ENCODE measurements around the gene LRPAP1.

The LRPAP1 gene

GRCh38 chr4:3511187-3511586 is 21.0 kb downstream of the LRPAP1 start:
- no peak for TF ChIP-seq POLR2A (IDR thresholded peaks at IDR 0.05; ENCODE audit: extremely low read depth, insufficient read length)
- no peak for DNase-seq (ENCODE audit: low read depth)

GRCh38 chr4:3510481-3510880 is 21.7 kb downstream of the LRPAP1 start:
- H3K4me3 ChIP-seq (ENCODE audit: low read depth, low read length) = no peak overlapping the region
- no peak for DNase-seq (ENCODE audit: low read depth)
- no peak for TF ChIP-seq MAX (IDR thresholded peaks at IDR 0.05; ENCODE audit: low read depth, low read length)
- TF ChIP-seq POLR2A (IDR thresholded peaks at IDR 0.05; ENCODE audit: extremely low read depth, insufficient read length) = no peak
- TF ChIP-seq CTCF (IDR thresholded peaks at IDR 0.05; ENCODE audit: low read depth, low read length) = no peak
- TF ChIP-seq MYC (IDR thresholded peaks at IDR 0.05; ENCODE audit: low read depth, low read length) = no peak

More at GRCh38 chr4:3511187-3511586, 21.0 kb downstream of the LRPAP1 start:
- no peak overlapping the region for H3K4me3 ChIP-seq (ENCODE audit: low read depth, low read length)

GRCh38 chr4:3508542-3508941 is 23.7 kb downstream of the LRPAP1 start:
- no peak for DNase-seq (ENCODE audit: low read depth)
- H3K4me3 ChIP-seq (ENCODE audit: low read depth, low read length) = no peak overlapping the region
- TF ChIP-seq MAX (IDR thresholded peaks at IDR 0.05; ENCODE audit: low read depth, low read length) = no peak
- no peak for TF ChIP-seq CTCF (IDR thresholded peaks at IDR 0.05; ENCODE audit: low read depth, low read length)
- TF ChIP-seq MYC (IDR thresholded peaks at IDR 0.05; ENCODE audit: low read depth, low read length) = no peak

GRCh38 chr4:3505231-3505630 is 27.0 kb downstream of the LRPAP1 start:
- H3K4me3 ChIP-seq (ENCODE audit: low read depth, low read length) = no peak overlapping the region
- TF ChIP-seq MAX (IDR thresholded peaks at IDR 0.05; ENCODE audit: low read depth, low read length) (no peak), MYC (IDR thresholded peaks at IDR 0.05; ENCODE audit: low read depth, low read length) (no peak), CTCF (IDR thresholded peaks at IDR 0.05; ENCODE audit: low read depth, low read length) (no peak), POLR2A (IDR thresholded peaks at IDR 0.05; ENCODE audit: extremely low read depth, insufficient read length) (no peak)
- DNase-seq (ENCODE audit: low read depth) = no peak

GRCh38 chr4:3502941-3503936 is 29.0 kb downstream of the LRPAP1 start:
- no peak overlapping the region for H3K4me3 ChIP-seq (ENCODE audit: low read depth, low read length)

More at GRCh38 chr4:3502941-3503936, 29.0 kb downstream of the LRPAP1 start:
- no peak for DNase-seq (ENCODE audit: low read depth)
- no peak for TF ChIP-seq MAX (IDR thresholded peaks at IDR 0.05; ENCODE audit: low read depth, low read length)
- no peak for TF ChIP-seq CTCF (IDR thresholded peaks at IDR 0.05; ENCODE audit: low read depth, low read length)

Data from NB4 (cell line).